Peyer's patch (tissue), 4 donors: ENCODE measurements around the gene SCAF11. TPM values are rescaled to one million over a fixed set of nuclear protein-coding genes. Genes with fewer than 3 reads are reported as not detected.
A peak's percentile ranks its signal among the peaks of the same experiment; 100 is the strongest.
"Not testable (repeated sequence)": the region's sequence is repeated elsewhere in the genome, so short reads cannot be mapped to it uniquely, and the experiment has no call there.

ENCODE experiments used
- DNase-seq, 3 donors: peaks; one replicate each; pipeline ENCODE4 v3.0.0-alpha.2; 2017 to 2019
- H3K27ac ChIP-seq, 4 donors: fragments of 200-600 bp; sonication (generic); one replicate each; pipeline ENCODE4 v1.5.1; 2016 to 2019
- H3K27me3 ChIP-seq, 2 donors: fragments of 200-600 bp; sonication (generic); one replicate each; pipeline ENCODE4 v1.5.1; 2019
- H3K36me3 ChIP-seq, 3 donors: fragments of 200-600 bp; sonication (generic); one replicate each; pipeline ENCODE4 v1.5.1; 2016 to 2019
- H3K4me1 ChIP-seq, 4 donors: fragments of 200-600 bp; sonication (generic); one replicate each; pipeline ENCODE4 v1.5.1; 2016 to 2019
- H3K4me3 ChIP-seq, 4 donors: fragments of 200-600 bp; sonication (generic); 1 replicate in 3 of 4; 2 replicates in 1 of 4; pipeline ENCODE4 v1.5.1; 2016 to 2019; ENCODE audit warnings: mild to moderate bottlenecking in 1 of 4
- H3K9me3 ChIP-seq, 4 donors: fragments of 200-600 bp; sonication (generic); one replicate each; pipeline ENCODE4 v1.5.1; 2016 to 2019; ENCODE audit warnings: mild to moderate bottlenecking in 1 of 4
- POLR2A ChIP-seq, 2 donors: fragments of 450-650 bp; IDR thresholded peaks; one replicate each; pipeline ENCODE4 v1.5.1; 2017; ENCODE audit warnings: antibody characterized with exemption in 2 of 2, mild to moderate bottlenecking in 2 of 2, moderate library complexity in 2 of 2
- total RNA-seq, 4 donors: library from RNA; depleted of rRNA; stranded (reverse); fragments of >200 nt; gene quantifications; one replicate each; pipeline ENCODE4 v1.1.0, GENCODE V29; 2016
- TF ChIP-seq, protein P1 (sequence below), 6 experiments: fragments of 450-650 bp in 4 of 6; fragments of 200-600 bp in 2 of 6; sonication (generic) in 1 of 6; IDR thresholded peaks; one replicate each; pipeline ENCODE4 v1.5.1; 2017 to 2019; ENCODE audit warnings: antibody characterized with exemption in 6 of 6, mild to moderate bottlenecking in 3 of 6, moderate library complexity in 1 of 6

The SCAF11 gene
- total RNA-seq, 4 donors from 2014 or later = 93.3 to 277 (median 210) TPM

DNA sequence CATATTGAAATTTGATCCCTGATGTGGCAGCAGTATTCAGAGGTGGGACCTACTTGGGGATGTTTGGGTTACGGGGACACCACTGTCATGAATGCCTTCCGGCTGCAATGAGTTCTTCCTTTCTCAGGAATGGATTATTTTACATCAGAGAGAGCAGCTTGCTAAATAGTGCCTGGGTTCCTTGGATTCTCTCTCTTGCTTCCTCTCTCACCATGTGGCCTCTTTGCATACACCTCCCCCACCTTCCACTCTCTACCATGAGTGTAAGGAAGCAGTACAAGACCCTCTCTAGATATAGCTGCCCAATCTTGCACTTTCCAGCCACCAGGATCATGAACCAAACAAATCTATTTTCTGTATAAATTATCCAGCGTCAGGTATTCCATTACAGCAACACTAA is 15.4 kb upstream of the SCAF11 start:
- H3K36me3 ChIP-seq = no peaks in the 10 kb centered on the region
- DNase-seq = no peak
- no peaks in the 10 kb centered on the region for H3K27me3 ChIP-seq
- no peak overlapping the region for H3K27ac ChIP-seq
- no peak overlapping the region for H3K4me3 ChIP-seq
- no peaks in the 10 kb centered on the region for H3K9me3 ChIP-seq
- TF ChIP-seq POLR2A (IDR thresholded peaks at IDR 0.05) = no peak
- no peaks in the 10 kb centered on the region for H3K4me1 ChIP-seq

DNA sequence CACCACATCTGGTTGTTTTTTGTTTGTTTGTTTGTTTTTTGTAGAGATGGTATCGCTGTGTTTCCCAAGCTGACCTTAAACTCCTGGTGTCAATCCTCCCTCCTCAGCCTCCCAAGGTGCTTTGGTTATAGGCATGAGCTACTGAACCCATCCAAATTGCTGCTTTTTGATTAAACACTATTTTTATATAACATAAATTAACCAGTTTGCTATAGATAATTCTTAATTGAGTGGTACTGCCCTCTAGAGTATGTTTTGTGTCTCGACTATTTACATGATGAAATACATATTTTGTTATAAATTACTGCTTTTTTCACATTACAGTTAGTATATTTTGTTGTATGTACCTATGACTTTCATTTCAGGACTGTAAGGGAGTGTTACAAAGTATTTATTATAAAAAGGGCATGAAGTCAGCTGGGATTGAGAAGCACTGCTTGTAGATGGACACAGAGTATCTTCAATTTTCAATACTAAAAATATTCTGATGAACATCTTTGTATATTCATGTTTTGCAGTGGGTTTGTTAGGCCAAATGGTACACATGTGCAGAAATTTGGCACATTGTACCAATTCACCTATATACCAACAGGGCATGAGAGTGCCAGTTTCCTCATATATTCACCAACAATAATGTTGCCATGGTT is 14.9 kb upstream of the SCAF11 start:
- DNase-seq = no peak
- H3K4me1 ChIP-seq = no peaks in the 10 kb centered on the region
- no peak overlapping the region for H3K4me3 ChIP-seq
- H3K36me3 ChIP-seq = no peaks in the 10 kb centered on the region
- H3K27me3 ChIP-seq = no peaks in the 10 kb centered on the region
- H3K27ac ChIP-seq = no peak overlapping the region
- TF ChIP-seq, protein P1, sequence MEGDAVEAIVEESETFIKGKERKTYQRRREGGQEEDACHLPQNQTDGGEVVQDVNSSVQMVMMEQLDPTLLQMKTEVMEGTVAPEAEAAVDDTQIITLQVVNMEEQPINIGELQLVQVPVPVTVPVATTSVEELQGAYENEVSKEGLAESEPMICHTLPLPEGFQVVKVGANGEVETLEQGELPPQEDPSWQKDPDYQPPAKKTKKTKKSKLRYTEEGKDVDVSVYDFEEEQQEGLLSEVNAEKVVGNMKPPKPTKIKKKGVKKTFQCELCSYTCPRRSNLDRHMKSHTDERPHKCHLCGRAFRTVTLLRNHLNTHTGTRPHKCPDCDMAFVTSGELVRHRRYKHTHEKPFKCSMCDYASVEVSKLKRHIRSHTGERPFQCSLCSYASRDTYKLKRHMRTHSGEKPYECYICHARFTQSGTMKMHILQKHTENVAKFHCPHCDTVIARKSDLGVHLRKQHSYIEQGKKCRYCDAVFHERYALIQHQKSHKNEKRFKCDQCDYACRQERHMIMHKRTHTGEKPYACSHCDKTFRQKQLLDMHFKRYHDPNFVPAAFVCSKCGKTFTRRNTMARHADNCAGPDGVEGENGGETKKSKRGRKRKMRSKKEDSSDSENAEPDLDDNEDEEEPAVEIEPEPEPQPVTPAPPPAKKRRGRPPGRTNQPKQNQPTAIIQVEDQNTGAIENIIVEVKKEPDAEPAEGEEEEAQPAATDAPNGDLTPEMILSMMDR (IDR thresholded peaks at IDR 0.05) = peak in 5 of 6 experiments; percentile 11 to 52 (median 38)
- no peak for TF ChIP-seq POLR2A (IDR thresholded peaks at IDR 0.05)
- no peaks in the 10 kb centered on the region for H3K9me3 ChIP-seq

DNA sequence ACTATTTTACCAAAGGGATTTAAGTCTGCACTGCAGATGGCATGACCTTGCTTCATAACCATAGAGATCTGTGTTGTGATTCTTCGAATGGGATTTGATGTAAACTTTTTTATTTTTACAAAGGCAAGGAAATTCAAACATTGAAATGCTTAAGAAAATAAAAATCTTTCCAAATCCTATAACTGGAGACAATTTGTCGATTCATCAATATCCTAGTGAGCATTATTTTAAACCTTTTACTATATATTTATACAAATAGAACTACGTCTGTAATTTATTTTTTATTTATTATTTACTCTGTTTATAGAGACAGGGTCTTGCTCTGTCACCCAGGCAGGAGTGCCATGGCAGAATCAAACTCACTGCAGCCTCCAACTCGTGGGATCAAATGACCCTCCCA is 14.3 kb upstream of the SCAF11 start:
- Histone ChIP-seq H3K4me3 (no peak overlapping the region), H3K27me3 (no peaks in the 10 kb centered on the region), H3K36me3 (no peaks in the 10 kb centered on the region), H3K27ac (no peak overlapping the region), H3K4me1 (no peaks in the 10 kb centered on the region), H3K9me3 (no peaks in the 10 kb centered on the region)
- DNase-seq = no peak
- TF ChIP-seq, protein P1 (IDR thresholded peaks at IDR 0.05) = no peak
- no peak for TF ChIP-seq POLR2A (IDR thresholded peaks at IDR 0.05)

DNA sequence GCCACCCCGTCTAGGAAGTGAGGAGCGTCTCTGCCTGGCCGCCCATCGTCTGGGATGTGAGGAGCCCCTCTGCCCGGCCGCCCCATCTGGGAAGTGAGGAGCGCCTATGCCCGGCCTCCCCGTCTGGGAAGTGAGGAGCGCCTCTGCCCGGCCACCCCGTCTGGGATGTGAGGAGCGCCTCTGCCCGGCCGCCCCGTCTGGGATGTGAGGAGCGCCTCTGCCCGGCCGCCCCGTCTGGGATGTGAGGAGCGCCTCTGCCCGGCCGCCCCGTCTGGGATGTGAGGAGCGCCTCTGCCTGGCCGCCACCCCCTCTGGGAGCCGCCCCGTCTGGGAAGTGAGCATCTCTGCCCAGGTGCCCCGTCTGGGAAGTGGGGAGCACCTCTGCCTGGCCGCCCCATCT is 9.7 kb upstream of the SCAF11 start:
- not testable (repeated sequence) for H3K4me3 ChIP-seq, H3K4me1 ChIP-seq

DNA sequence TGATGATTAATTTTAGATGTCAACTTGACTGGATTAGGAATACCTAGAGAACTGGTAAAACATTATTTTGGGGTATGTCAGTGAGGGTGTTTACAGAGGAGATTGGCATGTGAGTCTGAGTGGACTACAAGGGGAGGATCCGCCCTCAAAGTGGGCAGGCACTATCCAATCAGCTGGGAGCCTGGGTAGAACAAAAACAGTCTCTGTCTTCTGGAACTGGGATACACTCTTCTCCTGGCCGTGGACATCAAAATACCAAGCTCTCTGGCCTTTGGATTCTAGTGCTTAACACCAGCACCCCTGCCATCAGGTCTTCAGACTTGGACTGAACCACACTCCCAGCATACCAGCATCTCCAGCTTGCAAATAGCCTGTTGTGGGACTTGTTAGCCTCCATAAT is 4.4 kb upstream of the SCAF11 start:
- TF ChIP-seq, protein P1 (IDR thresholded peaks at IDR 0.05) = no peak
- TF ChIP-seq POLR2A (IDR thresholded peaks at IDR 0.05) = no peak
- H3K4me1 ChIP-seq = no peaks in the 10 kb centered on the region
- H3K27me3 ChIP-seq = no peaks in the 10 kb centered on the region
- no peak overlapping the region for H3K27ac ChIP-seq
- H3K36me3 ChIP-seq = no peaks in the 10 kb centered on the region
- H3K4me3 ChIP-seq = no peak overlapping the region
- H3K9me3 ChIP-seq = no peaks in the 10 kb centered on the region
- no peak for DNase-seq

More for the DNA sequence above, 9.7 kb upstream of the SCAF11 start:
- not testable (repeated sequence) for DNase-seq, H3K36me3 ChIP-seq, H3K9me3 ChIP-seq, H3K27ac ChIP-seq, H3K27me3 ChIP-seq

DNA sequence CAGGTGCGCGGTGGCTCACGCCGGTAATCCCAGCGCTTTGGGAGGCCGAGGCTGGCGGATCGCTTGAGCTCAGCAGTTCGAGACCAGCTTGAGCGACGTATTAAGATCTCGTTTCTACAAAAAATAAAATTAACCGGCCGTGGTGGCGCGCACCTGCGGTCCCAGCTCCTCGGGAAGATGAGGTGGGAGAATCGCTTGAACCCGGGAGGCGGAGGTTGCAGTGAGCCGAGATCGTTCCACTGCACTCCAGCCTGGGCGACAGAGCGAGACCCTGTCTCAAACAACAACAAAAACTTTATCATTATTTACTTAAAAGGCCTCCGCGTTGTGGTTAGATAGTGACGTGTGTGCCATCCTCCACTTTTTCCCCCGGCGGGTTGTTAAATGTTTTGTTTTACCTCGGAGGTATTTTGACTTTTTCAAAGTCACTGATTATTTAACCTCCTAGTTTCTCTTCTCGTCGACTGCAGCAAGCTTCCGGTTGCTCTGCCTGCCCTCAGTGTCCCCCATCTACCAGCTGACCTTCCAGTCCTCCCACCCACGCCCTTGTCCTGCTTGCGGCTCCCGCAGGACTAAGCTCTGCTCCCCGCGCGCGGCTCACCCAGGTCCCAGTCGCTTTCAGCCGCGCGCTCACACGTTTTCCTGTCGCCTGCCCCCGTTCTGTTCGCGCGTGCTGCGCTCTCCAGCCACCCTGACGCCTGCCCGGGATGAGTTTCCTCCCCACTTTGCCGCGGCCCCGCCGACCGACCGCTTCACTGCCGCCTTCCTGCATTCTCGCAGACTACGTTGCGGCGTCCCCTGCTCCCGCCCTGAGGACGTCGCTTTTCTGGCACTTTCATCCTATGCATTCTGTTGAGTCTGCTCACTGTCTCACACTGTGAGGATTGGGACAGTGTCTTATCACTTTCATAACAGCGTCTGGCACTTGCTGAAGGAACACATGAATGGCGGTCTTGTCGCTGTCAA is 1.2 kb upstream of the SCAF11 start:
- TF ChIP-seq, protein P1 (IDR thresholded peaks at IDR 0.05) = no peak
- peak in 1 of 2 donors; percentile 82 for TF ChIP-seq POLR2A (IDR thresholded peaks at IDR 0.05)
- Histone ChIP-seq H3K4me3 (peak overlapping the region; percentile 58 to 94 (median 74)), H3K4me1 (peaks cover 3 to 26% (median 14%) of the 10 kb centered on the region in 4 donors), H3K27ac (peak overlapping the region; percentile 91 to 99 (median 98)), H3K9me3 (no peaks in the 10 kb centered on the region), H3K27me3 (no peaks in the 10 kb centered on the region), H3K36me3 (no peaks in the 10 kb centered on the region)
- DNase-seq = peak; percentile 74 to 88 (median 88)
